KOPT-K1 (cell line): ENCODE measurements around the gene ATXN8OS.
"Not testable (repeated sequence)": the region's sequence is repeated elsewhere in the genome, so short reads cannot be mapped to it uniquely, and the experiment has no call there.

ENCODE experiments used
- H3K27ac ChIP-seq: fragments of 200-600 bp; sonication (generic); 2 replicates; pipeline ENCODE4 v1.5.1; 2016; ENCODE audit warnings: antibody characterized with exemption, mild to moderate bottlenecking, low read depth, low read length; ENCODE audit not compliant: poor library complexity, severe bottlenecking
- H3K36me3 ChIP-seq: fragments of 200-600 bp; sonication (generic); 2 replicates; pipeline ENCODE4 v1.5.1; 2017; ENCODE audit warnings: antibody characterized with exemption, mild to moderate bottlenecking, low read length, moderate library complexity; ENCODE audit not compliant: insufficient read depth
- H3K9me3 ChIP-seq: fragments of 200-600 bp; sonication (generic); 2 replicates; pipeline ENCODE4 v1.5.1; 2017; ENCODE audit warnings: antibody characterized with exemption, low read length, mild to moderate bottlenecking; ENCODE audit not compliant: insufficient read depth, poor library complexity, severe bottlenecking

Gene ATXN8OS

DNA sequence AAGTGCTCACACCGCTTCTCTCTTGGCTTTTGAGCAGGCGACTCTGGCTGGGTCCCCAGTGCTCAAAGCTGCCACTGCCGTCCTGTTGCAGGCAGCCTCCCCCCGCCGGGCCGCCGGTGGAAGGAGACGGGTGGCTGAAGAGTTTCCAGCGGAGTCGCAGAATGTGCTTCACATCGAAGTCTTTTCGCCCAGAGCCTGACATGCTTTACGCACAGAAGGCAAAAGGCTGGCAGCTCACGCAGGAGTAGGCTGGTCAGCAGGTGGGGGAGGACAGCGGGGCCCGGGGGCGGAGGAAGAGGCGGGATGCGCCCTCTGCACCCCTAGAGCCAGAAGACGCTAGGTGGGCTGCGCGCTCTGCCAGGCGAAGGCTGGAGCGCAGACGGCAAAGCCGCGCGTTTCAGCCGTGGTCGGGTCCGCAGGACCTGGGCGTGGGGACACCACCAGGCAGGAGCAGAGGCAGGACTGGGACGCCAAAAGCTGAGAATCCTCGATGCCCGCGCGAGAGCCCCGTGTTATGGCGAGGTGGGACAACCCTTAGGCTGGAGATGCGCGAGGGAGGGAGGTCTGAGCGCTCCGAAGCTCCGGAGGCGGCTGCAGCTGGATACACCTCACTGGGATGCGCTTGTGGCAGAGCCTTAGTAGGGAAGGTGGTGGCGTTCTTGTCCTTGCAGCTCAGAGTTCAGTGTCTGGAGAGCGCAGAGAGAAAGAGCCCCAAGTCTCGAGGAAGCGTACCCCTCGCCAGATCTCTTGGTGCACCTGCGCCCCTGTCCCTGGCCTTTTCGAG lies at the start of gene ATXN8OS:
TSS of gene ATXN8OS (plus strand) at position 329 of the 784 bp plus-strand sequence.
- no peaks in the 10 kb centered on the region for H3K36me3 ChIP-seq

GRCh38 chr13:70080012-70080411 lies 27.6 kb upstream of the ATXN8OS start:
- no peaks in the 10 kb centered on the region for H3K9me3 ChIP-seq
- H3K27ac ChIP-seq = no peak overlapping the region
- H3K36me3 ChIP-seq = no peaks in the 10 kb centered on the region

More for the DNA sequence above, at the start of gene ATXN8OS:
- Histone ChIP-seq H3K9me3 (no peaks in the 10 kb centered on the region), H3K27ac (no peak within 1 kb of the TSS)

GRCh38 chr13:70087247-70087646 lies 20.4 kb upstream of the ATXN8OS start:
- no peak overlapping the region for H3K27ac ChIP-seq
- no peaks in the 10 kb centered on the region for H3K36me3 ChIP-seq
- H3K9me3 ChIP-seq = no peaks in the 10 kb centered on the region

DNA sequence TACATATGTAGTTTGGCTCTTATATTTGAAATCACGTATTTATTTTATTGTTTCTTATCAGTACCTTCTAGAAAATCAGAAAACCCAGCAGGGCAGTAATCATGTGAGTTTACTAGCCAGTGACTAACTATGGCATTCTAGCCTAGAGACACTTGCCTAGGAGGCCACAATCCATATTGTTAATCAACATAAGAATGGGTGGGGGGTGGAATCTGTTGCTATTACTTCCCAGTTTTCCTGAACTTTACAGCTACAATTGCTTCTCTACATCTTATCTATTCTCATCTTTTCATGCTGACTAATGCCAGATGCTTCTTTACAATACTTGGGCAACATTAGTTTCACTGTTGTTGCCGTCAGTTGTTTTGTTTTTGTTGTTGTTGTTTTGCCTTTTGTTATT lies 18.7 kb upstream of the ATXN8OS start:
- H3K9me3 ChIP-seq = no peaks in the 10 kb centered on the region
- no peaks in the 10 kb centered on the region for H3K36me3 ChIP-seq
- no peak overlapping the region for H3K27ac ChIP-seq

GRCh38 chr13:70090036-70090723 lies 17.4 kb upstream of the ATXN8OS start:
- Histone ChIP-seq H3K36me3 (no peaks in the 10 kb centered on the region), H3K27ac (no peak overlapping the region), H3K9me3 (no peaks in the 10 kb centered on the region)

GRCh38 chr13:70098669-70099068 lies 9.0 kb upstream of the ATXN8OS start:
- Histone ChIP-seq H3K27ac (no peak overlapping the region), H3K36me3 (no peaks in the 10 kb centered on the region), H3K9me3 (no peaks in the 10 kb centered on the region)

DNA sequence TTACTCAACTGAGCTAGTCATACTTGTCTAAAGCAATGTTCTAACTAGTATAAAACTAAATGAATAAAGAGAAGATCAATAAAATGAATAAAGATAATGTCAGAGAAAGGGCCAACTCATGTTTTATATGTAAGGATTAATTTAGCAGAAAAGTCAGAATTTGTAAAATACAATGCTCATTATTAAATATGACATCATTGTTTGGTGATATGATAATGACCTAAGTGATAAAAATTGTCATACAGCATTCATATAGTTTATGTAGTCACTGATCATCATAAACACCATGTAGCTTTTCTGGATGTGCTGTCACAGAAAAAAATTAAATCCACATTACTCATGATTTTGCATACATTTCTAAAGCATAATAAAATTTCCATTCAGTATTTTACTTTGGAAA lies 3.1 kb upstream of the ATXN8OS start:
- Histone ChIP-seq H3K27ac (no peak overlapping the region), H3K36me3 (no peaks in the 10 kb centered on the region), H3K9me3 (no peaks in the 10 kb centered on the region)

- no peaks in the 10 kb centered on the region for H3K36me3 ChIP-seq
- H3K27ac ChIP-seq = no peak overlapping the region
- H3K9me3 ChIP-seq = no peaks in the 10 kb centered on the region
Observed at GRCh38 chr13:70107125-70107497, 515 bp upstream of the ATXN8OS start.

- Histone ChIP-seq H3K36me3 (no peaks in the 10 kb centered on the region), H3K27ac (no peak within 1 kb of the TSS), H3K9me3 (no peaks in the 10 kb centered on the region)
Observed at GRCh38 chr13:70108356-70109105, 905 bp downstream of the ATXN8OS start, which contains the start of gene KLHL1. TSS of gene KLHL1 (minus strand) at chr13:70108452. CDS start at chr13:70107699, 753 bp downstream.

DNA sequence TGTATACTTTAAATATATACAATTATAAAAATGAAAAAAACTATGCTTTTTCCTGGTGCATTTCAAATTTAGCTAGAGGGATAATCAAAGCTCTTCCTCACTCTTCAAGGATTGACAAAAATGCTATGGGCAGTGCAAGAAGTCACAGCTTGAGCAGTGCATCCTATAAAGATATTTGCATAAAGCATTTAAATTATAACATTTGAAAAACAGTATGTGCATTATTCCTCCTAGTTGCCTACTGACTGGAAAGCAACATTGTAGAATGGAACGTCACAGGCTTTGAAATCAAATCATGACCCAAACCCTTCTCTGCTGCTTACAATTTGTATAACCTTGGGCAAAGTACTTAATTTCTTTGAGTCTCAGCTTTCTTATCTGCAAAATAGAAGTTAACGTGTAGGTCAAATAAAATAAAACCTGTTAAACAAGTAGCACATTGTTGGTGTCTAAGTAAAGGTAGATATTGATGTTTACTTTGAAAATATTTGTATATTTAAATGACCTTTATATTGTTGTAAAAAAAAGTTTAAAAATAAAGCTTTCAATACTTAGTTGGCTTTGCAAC lies 9.8 kb downstream of the ATXN8OS start:
- H3K36me3 ChIP-seq = no peaks in the 10 kb centered on the region
- no peak overlapping the region for H3K27ac ChIP-seq
- H3K9me3 ChIP-seq = no peaks in the 10 kb centered on the region

DNA sequence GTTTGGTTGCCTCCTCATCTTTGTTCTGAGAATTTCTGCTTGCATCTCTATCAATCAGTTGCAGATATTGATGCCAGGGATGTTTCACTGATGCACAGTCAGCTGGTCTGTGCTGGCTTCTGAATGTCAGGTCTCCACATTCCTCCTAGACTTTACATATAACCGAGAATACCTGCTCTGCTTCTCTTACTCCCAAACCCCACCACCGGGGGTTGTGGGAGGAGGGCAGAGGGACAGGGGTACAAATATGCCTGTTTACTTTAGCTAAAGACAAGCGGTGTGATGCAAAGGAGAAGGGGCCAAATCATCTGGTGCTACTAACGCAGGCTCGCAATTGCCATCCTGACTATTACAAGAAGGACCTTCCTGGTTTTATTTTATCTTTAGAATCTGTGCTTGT lies 18.1 kb downstream of the ATXN8OS start:
- Histone ChIP-seq H3K36me3 (no peaks in the 10 kb centered on the region), H3K27ac (no peak overlapping the region), H3K9me3 (no peaks in the 10 kb centered on the region)

DNA sequence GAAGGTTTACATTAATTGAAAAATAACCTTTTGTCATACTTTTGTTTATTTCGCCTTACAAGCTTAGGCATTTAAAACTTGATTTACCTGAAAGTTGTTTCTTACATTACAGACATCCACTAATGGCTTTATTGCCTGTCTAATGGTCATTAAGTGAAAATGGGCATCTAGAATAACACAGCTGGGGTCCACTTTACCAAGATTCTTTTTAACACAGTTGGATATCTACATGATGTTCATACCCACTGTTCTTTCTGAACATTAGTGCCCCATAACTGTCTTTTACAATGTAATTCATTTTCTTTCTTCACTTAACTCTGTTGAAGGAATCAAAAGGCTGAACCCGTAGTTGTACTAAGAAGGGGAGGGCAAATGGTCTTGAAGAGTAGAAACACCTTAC lies 20.5 kb downstream of the ATXN8OS start:
- H3K9me3 ChIP-seq = no peaks in the 10 kb centered on the region
- no peaks in the 10 kb centered on the region for H3K36me3 ChIP-seq
- no peak overlapping the region for H3K27ac ChIP-seq

GRCh38 chr13:70142658-70143057 lies 35.0 kb downstream of the ATXN8OS start:
- H3K9me3 ChIP-seq, H3K36me3 ChIP-seq: not testable (repeated sequence)

DNA sequence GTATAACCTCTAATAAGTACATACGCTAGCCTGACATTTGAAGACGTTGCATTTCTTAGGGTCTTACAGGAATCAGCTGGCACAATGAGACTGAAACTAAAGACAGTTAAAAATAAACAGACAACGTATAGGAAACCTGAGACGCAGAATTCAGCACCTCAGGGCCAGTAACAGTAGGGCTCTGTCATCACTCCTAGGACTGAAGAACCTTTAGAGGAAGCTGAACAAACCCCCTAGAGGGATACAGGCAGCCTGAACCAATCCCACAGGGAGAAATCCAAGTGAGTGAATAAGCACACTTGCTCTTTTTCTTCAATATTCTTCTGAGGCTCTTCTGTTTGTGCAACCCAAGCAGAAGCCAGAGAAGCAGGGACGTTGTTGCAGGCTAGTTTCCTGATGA lies 54.5 kb downstream of the ATXN8OS start:
- no peak overlapping the region for H3K27ac ChIP-seq
- H3K9me3 ChIP-seq = no peaks in the 10 kb centered on the region
- H3K36me3 ChIP-seq = no peaks in the 10 kb centered on the region

More at GRCh38 chr13:70142658-70143057, 35.0 kb downstream of the ATXN8OS start:
- not testable (repeated sequence) for H3K27ac ChIP-seq

DNA sequence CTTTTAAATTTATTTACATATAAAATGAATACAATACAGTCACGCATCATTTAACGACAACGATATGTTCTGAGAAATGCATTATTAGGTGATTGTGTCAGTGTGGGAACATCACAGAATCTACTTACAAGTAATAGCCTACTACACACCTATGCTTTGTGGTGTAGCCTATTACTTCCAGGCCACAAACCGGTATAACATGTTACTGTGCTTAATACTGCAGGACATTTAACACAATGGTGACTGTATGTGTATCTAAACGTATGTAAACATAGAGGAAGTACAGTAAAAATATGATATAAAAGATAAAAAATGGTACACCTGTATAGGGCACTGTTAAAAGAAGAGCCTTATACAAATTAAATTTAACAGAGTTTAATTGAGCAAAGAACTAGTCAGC lies 63.1 kb downstream of the ATXN8OS start:
- H3K27ac ChIP-seq = no peak overlapping the region
- no peaks in the 10 kb centered on the region for H3K36me3 ChIP-seq
- H3K9me3 ChIP-seq = no peaks in the 10 kb centered on the region
